Testis (tissue), 2 donors: ENCODE measurements around the gene RAB26.
"Not testable (repeated sequence)": the region's sequence is repeated elsewhere in the genome, so short reads cannot be mapped to it uniquely, and the experiment has no call there.

Experiments used
- CTCF ChIP-seq, 3 experiments: fragments of 450-650 bp in 2 of 3; fragments of 200-600 bp in 1 of 3; sonication (generic) in 1 of 3; IDR thresholded peaks; one replicate each; pipeline ENCODE4 v1.5.1; 2016 to 2019; ENCODE audit warnings: antibody characterized with exemption in 3 of 3, mild to moderate bottlenecking in 2 of 3, moderate library complexity in 1 of 3
- POLR2A ChIP-seq: fragments of 450-650 bp; IDR thresholded peaks from one replicate; pipeline ENCODE4 v1.6.1; 2017; ENCODE audit warnings: antibody characterized with exemption, mild to moderate bottlenecking, moderate library complexity

DNA sequence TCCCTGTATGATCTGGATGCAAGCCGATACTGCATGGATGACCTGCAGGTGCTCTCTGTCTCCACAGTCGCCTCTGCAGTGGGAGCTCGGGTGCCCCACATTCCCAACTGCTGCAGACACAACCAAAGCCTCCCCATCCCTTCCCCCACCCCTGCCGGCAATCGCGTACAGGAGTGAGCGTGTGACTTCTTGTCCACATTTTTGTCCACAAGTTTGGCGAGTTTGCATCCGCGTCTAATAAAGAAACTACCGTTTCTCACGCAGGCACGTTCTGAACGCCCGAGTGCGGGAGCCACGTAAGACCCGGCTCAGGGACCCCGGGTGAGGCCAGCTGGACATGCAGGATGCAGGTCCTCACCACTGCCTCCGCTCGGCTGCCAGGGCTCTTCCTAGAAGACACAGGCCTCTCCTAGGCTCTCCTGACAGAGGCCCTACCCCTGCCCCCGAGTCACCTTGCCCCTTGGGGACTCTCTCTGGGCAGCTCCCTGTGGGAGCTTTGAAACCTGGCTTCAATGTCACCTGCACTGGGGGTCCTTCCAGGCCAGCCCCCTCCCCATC lies 18.5 kb upstream of the RAB26 start:
- TF ChIP-seq CTCF (IDR thresholded peaks at IDR 0.05); POLR2A: not testable (repeated sequence)
